GM12864 (cell line): Measurements from ENCODE around the gene MARCHF6.

Experiments
- DNase-seq: peaks from one replicate; pipeline ENCODE4 v3.0.0-alpha.2; 2011; ENCODE audit warnings: low read depth
- H3K4me3 ChIP-seq: 2 replicates; pipeline ENCODE4 v1.5.1; 2011; ENCODE audit warnings: mild to moderate bottlenecking, low read depth, low read length, control low read depth
- CTCF ChIP-seq: IDR thresholded peaks from 2 replicates; pipeline ENCODE4 v1.5.1; 2011; ENCODE audit warnings: low read depth, mild to moderate bottlenecking, moderate library complexity, low read length, control low read depth, inconsistent platforms; ENCODE audit errors: missing control alignments

The MARCHF6 gene

DNA sequence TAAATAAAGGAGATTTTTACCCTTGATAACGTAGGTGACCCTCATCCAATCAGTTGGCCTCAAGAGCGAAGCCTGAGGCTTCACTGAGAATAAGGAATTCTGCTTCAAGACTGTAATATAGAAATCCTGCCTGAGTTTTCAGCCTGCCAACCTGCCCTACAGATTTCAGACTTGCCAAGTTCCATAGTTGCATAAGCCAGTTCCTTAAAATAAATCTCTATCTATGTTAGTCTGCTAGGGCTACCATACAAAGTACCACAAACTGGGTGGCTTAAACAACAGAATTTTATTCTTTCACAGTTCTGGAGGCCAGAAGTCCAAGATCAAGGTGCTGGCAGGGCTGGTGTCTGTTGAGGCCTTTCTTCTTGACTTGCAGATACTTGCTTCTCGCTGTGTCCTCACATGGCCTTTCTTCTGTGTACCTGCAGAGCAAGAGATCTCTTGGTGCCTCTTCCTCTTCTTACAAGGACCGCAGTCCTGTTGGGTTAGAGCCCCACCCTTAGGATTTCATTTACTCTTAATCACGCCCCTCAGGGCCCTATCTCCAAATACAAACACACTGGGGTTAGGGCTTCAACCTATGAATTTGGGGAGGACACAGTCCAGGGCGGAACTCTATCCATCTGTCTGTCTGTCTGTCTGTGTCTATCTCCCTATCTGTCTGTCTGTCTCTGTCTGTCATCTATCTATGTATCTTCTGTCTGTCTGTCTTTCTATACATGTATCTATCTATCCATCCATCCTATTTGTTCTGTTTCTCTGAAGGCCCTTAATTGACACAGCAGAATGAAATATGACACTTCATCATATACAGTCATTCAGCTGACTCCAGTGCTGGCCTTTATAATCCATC, 28.8 kb upstream of the MARCHF6 start:
- TF ChIP-seq CTCF: no peak
- no peak overlapping the region for H3K4me3 ChIP-seq
- no peak for DNase-seq

DNA sequence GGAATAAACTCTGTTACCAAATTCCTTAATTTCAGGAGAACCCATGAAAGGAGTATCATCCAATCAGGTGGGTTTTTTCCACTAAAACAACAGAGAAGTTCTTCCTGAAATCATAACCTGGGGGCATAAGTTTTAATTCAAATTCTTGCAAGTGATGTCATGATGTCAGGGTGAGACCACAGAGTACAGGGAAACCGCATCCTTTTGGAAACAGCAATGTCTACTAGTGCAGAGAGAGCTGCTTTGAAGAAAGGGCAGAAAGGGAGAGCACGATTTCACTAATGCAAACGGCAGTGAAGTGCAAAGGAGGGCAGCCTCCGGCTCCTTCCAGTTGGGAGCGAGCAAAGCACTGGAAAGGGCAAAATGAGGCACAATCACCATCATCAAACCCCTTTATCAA, 25.2 kb upstream of the MARCHF6 start:
- no peak for TF ChIP-seq CTCF
- H3K4me3 ChIP-seq: no peak overlapping the region
- no peak for DNase-seq

DNA sequence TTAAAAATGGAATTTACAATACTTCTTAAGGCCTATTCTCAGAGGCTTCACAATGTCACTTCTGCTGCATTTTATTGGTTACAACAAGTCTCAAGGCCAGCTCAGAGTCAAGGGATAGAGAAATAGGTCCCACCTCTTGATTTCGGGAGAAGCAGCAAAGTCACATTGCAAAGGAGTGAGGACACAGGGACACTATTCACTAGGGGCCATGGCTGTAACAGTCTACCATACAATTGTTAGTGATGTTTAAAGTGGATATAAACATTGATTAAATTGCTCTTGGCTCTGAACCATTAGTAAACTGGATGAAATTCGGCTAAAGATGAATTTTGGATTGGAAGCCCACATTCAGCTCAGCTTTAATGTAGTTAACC, 24.1 kb upstream of the MARCHF6 start:
- H3K4me3 ChIP-seq: no peak overlapping the region
- no peak for DNase-seq
- TF ChIP-seq CTCF: no peak

GRCh38 chr5:10329820-10330481, 23.5 kb upstream of the MARCHF6 start:
- no peak overlapping the region for H3K4me3 ChIP-seq
- DNase-seq: no peak

GRCh38 chr5:10330511-10331230, 22.8 kb upstream of the MARCHF6 start:
- no peak overlapping the region for H3K4me3 ChIP-seq
- no peak for DNase-seq
- TF ChIP-seq CTCF: no peak

More at GRCh38 chr5:10329820-10330481, 23.5 kb upstream of the MARCHF6 start:
- no peak for TF ChIP-seq CTCF

DNA sequence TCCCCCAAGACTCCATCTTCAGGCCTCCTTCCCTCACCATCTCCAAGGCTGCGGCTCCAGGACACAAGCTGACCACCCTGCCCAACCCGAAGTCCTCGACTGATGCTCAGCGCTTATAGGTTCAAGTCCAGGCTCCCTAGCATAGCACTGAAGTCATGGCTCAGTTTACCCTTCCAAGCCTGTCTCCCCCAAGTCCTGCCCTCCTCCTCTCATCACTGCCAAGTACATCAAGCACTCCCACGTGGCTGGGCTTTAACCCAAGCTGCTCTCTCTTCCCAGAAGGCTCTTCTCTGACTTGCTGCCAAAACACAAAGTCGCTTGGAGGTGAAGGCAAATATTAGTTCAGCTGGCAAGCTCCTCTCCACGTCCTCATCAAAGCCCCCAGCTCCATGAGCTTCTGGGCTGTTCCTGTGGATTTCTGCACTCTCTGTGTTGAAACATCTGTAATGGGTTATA, 22.1 kb upstream of the MARCHF6 start:
- TF ChIP-seq CTCF: no peak
- no peak for DNase-seq
- no peak overlapping the region for H3K4me3 ChIP-seq
